ENCODE data around the gene TRIM14. TPM values are rescaled to one million over a fixed set of nuclear protein-coding genes. Genes with fewer than 3 reads are reported as not detected.
"Not testable (repeated sequence)": the region's sequence is repeated elsewhere in the genome, so short reads cannot be mapped to it uniquely, and the experiment has no call there.

The TRIM14 gene
- total and polyA plus RNA-seq, 2 of the 13 experiments (the other 11 are each of a cell fraction or from before 2014, with no cell fraction given): 9.2 to 13.0 TPM

DNA sequence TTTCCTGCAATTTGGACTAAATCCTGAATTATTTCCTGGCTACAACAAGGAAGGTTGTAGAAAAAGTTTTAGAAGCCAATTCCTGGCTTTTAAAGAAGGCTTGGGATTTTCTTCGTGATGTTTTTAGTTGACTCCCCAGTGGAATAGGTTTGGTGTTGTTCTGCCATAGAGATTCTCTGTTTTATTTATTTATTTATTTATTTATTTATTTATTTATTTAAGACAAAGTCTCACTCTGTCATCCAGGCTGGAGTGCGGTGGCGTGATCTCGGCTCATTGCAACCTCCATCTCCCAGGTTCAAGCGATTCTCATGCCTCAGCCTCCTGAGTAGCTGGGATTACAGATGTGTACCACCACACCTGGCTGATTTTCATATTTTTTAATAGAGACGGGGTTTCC, 1.9 kb downstream of the TRIM14 start:
- in situ Hi-C loops (cut with HindIII; ENCODE audit: extremely low pct_ligation_motif_present, low pct_unique_long_range_greater_than_20kb) (loop anchor here (5.0 kb wide), 1 partner anchor 75 kb away; the partner anchor contains the start of gene CORO2A), intact Hi-C loops (cut with micrococcal nuclease; ENCODE audit: unreplicated experiment) (loop anchor here (10.0 kb wide), 1 partner anchor 48 kb away; no protein-coding TSS in a partner anchor)
- H3K27me3 ChIP-seq (ENCODE audit: control insufficient read depth in 1 of 2, insufficient read depth in 2 of 2, low read length in 2 of 2); H2AFZ ChIP-seq (ENCODE audit: low read length); H3K9me3 ChIP-seq (ENCODE audit: low read length); H3K27ac ChIP-seq (ENCODE audit: extremely low read length, insufficient read depth, low read length); H3K4me3 ChIP-seq (replicated peaks in 1 of 3; ENCODE audit: insufficient read depth in 1 of 3, low read depth in 2 of 3, low read length in 3 of 3); FAIRE-seq; H3K36me3 ChIP-seq (replicated peaks in 1 of 2; ENCODE audit: control insufficient read depth in 1 of 2, insufficient read depth in 2 of 2, low read length in 2 of 2); H3K9ac ChIP-seq (ENCODE audit: insufficient read depth, low read depth, low read length); H3K4me2 ChIP-seq (ENCODE audit: low read depth, low read length); H4K20me1 ChIP-seq (ENCODE audit: insufficient read depth, low read length); ATAC-seq; CTCF ChIA-PET (ENCODE audit: low intra/inter-chr PET ratio, low total read pairs); DNase-seq (ENCODE audit: low spot score); H3K79me2 ChIP-seq (ENCODE audit: insufficient read depth, low read length); BruUV-seq (replicated peaks): not testable (repeated sequence)
- peaks cover 19% of the 10 kb centered on the region for H3K4me1 ChIP-seq (ENCODE audit: insufficient read depth, low read length)
- WGBS (ENCODE audit: low lambda C conversion rate): 99% methylated on average over 6 of the region's 6 CpGs
- POLR2A ChIA-PET: interaction anchor here (2.5 kb wide), 1 partner anchor 76 kb away, joined by 24 read pairs; the partner anchor contains the start of gene CORO2A

DNA sequence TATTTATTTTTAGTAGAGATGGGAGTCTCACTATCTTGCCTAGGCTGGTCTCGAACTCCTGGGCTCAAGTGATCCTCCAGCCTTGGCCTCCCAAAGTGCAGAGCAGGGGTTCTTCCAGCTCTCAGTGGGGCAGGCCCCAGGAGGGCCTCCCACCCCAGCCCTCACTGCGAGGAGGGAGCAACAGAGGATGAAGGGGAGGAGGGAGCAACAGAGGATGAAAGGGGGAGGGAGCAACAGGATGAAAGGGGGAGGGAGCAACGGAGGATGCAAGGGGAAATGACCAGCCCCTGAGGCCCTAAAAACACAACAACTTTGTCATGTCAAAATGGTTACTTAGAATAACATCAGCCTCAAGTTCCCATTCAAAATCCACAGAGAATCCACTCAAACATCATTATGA, 10.0 kb downstream of the TRIM14 start:
- Histone ChIP-seq H3K79me2 (ENCODE audit: insufficient read depth, low read length) (no peaks in the 10 kb centered on the region), H2AFZ (ENCODE audit: low read length) (no peak overlapping the region), H3K4me3 (replicated peaks in 1 of 3; ENCODE audit: insufficient read depth in 1 of 3, low read depth in 2 of 3, low read length in 3 of 3) (no peak overlapping the region), H3K36me3 (replicated peaks in 1 of 2; ENCODE audit: control insufficient read depth in 1 of 2, insufficient read depth in 2 of 2, low read length in 2 of 2) (peaks cover 3 to 40% of the 10 kb centered on the region in 2 experiments; a peak in 4 of 5 replicates), H3K27ac (ENCODE audit: extremely low read length, insufficient read depth, low read length) (no peak overlapping the region), H3K9me3 (ENCODE audit: low read length) (no peaks in the 10 kb centered on the region), H3K4me2 (ENCODE audit: low read depth, low read length) (no peak overlapping the region), H3K4me1 (ENCODE audit: insufficient read depth, low read length) (no peaks in the 10 kb centered on the region), H3K27me3 (ENCODE audit: control insufficient read depth in 1 of 2, insufficient read depth in 2 of 2, low read length in 2 of 2) (no peaks in the 10 kb centered on the region), H4K20me1 (ENCODE audit: insufficient read depth, low read length) (no peaks in the 10 kb centered on the region), H3K9ac (ENCODE audit: insufficient read depth, low read depth, low read length) (no peak overlapping the region)
- ChIA-PET CTCF (ENCODE audit: low intra/inter-chr PET ratio, low total read pairs) (no interaction called here), POLR2A (interaction anchor here (1.0 kb wide), 1 partner anchor 9 kb away, joined by 5 read pairs; no protein-coding TSS in a partner anchor)
- BruUV-seq (replicated peaks): no TSS peak
- TF ChIP-seq SRSF4 (IDR thresholded peaks at IDR 0.05; ENCODE audit: low read depth, low read length, poor library complexity, severe bottlenecking) (no peak), ZSCAN20 (CRISPR knock-in tag; IDR thresholded peaks at IDR 0.05; ENCODE audit: borderline replicate concordance) (no peak), SRF (IDR thresholded peaks at IDR 0.05; ENCODE audit: low read depth, low read length) (no peak), NONO (IDR thresholded peaks at IDR 0.05) (no peak), NONO (CRISPR knock-in tag; conservative IDR thresholded peaks at IDR 0.05) (no peak), PPARG (CRISPR knock-in tag; conservative IDR thresholded peaks at IDR 0.05) (no peak), MATR3 (CRISPR knock-in tag; IDR thresholded peaks at IDR 0.05) (no peak), FOSL1 (CRISPR knock-in tag; IDR thresholded peaks at IDR 0.05; ENCODE audit: borderline replicate concordance) (no peak), TAF15 (IDR thresholded peaks at IDR 0.05; ENCODE audit: low read depth, low read length, poor library complexity, severe bottlenecking) (no peak), ZSCAN25 (CRISPR knock-in tag; IDR thresholded peaks at IDR 0.05) (no peak), ZNF549 (CRISPR knock-in tag; IDR thresholded peaks at IDR 0.05) (no peak), MTA3 (CRISPR knock-in tag; IDR thresholded peaks at IDR 0.05) (no peak), FOXJ3 (CRISPR knock-in tag; IDR thresholded peaks at IDR 0.05; ENCODE audit: borderline replicate concordance) (no peak), SKI (IDR thresholded peaks at IDR 0.05; ENCODE audit: partially characterized antibody) (no peak), PAF1 (CRISPR knock-in tag; IDR thresholded peaks at IDR 0.05) (no peak)
- TF ChIP-seq, protein P1, sequence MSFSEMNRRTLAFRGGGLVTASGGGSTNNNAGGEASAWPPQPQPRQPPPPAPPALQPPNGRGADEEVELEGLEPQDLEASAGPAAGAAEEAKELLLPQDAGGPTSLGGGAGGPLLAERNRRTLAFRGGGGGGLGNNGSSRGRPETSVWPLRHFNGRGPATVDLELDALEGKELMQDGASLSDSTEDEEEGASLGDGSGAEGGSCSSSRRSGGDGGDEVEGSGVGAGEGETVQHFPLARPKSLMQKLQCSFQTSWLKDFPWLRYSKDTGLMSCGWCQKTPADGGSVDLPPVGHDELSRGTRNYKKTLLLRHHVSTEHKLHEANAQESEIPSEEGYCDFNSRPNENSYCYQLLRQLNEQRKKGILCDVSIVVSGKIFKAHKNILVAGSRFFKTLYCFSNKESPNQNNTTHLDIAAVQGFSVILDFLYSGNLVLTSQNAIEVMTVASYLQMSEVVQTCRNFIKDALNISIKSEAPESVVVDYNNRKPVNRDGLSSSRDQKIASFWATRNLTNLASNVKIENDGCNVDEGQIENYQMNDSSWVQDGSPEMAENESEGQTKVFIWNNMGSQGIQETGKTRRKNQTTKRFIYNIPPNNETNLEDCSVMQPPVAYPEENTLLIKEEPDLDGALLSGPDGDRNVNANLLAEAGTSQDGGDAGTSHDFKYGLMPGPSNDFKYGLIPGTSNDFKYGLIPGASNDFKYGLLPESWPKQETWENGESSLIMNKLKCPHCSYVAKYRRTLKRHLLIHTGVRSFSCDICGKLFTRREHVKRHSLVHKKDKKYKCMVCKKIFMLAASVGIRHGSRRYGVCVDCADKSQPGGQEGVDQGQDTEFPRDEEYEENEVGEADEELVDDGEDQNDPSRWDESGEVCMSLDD (CRISPR knock-in tag; IDR thresholded peaks at IDR 0.05; ENCODE audit: borderline replicate concordance): no peak
- TF ChIP-seq, protein P2, sequence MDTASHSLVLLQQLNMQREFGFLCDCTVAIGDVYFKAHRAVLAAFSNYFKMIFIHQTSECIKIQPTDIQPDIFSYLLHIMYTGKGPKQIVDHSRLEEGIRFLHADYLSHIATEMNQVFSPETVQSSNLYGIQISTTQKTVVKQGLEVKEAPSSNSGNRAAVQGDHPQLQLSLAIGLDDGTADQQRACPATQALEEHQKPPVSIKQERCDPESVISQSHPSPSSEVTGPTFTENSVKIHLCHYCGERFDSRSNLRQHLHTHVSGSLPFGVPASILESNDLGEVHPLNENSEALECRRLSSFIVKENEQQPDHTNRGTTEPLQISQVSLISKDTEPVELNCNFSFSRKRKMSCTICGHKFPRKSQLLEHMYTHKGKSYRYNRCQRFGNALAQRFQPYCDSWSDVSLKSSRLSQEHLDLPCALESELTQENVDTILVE (CRISPR knock-in tag; IDR thresholded peaks at IDR 0.05): no peak
- ATAC-seq: no peak
- intact Hi-C loops (cut with micrococcal nuclease; ENCODE audit: unreplicated experiment) (no loop called here), in situ Hi-C loops (cut with HindIII; ENCODE audit: extremely low pct_ligation_motif_present, low pct_unique_long_range_greater_than_20kb) (no loop called here)
- 92% methylated on average over 3 of the region's 3 CpGs for WGBS (ENCODE audit: low lambda C conversion rate)
- no peak for FAIRE-seq
- DNase-seq (ENCODE audit: low spot score): no peak

Measured in HepG2 (cell line).